OCI-LY1 (cell line): ENCODE data around the gene IL15.
A peak's percentile ranks its signal among the peaks of the same experiment; 100 is the strongest.

Experiments used
- H2AFZ ChIP-seq: fragments of 200-600 bp; sonication (generic), shearing (Covaris generic); 2 replicates; pipeline ENCODE4 v1.6.0; 2014; ENCODE audit warnings: antibody characterized with exemption, mild to moderate bottlenecking, low read length
- H3F3A ChIP-seq: fragments of 200-600 bp; sonication (generic), shearing (Covaris generic); 2 replicates; pipeline ENCODE4 v1.6.0; 2014; ENCODE audit warnings: mild to moderate bottlenecking, antibody characterized with exemption, low read length, moderate library complexity; ENCODE audit not compliant: insufficient read depth
- H3K27ac ChIP-seq: fragments of 200-600 bp; sonication (generic); 2 replicates; pipeline ENCODE4 v1.5.1; 2014; ENCODE audit warnings: low read length, mixed run types, mild to moderate bottlenecking, low read depth; ENCODE audit not compliant: poor library complexity, severe bottlenecking
- H3K27me3 ChIP-seq: fragments of 200-600 bp; sonication (generic); 2 replicates; pipeline ENCODE4 v1.6.0; 2014; ENCODE audit warnings: antibody characterized with exemption, mild to moderate bottlenecking, low read length, moderate library complexity; ENCODE audit not compliant: insufficient read depth
- H3K36me3 ChIP-seq: fragments of 200-600 bp; sonication (generic); 2 replicates; pipeline ENCODE4 v1.6.1; 2014; ENCODE audit warnings: mild to moderate bottlenecking, antibody characterized with exemption, low read length, moderate library complexity, mixed read lengths; ENCODE audit not compliant: insufficient read depth
- H3K4me1 ChIP-seq: fragments of 200-600 bp; sonication (generic); 2 replicates; pipeline ENCODE4 v1.5.1; 2014; ENCODE audit warnings: mild to moderate bottlenecking, low read length, moderate library complexity; ENCODE audit not compliant: insufficient read depth, severe bottlenecking
- H3K4me2 ChIP-seq: fragments of 200-600 bp; sonication (generic), shearing (Covaris generic); 2 replicates; pipeline ENCODE4 v1.6.1; 2014; ENCODE audit warnings: low read length
- H3K4me3 ChIP-seq: fragments of 200-600 bp; sonication (generic); 2 replicates; pipeline ENCODE4 v1.5.1; 2014; ENCODE audit warnings: low read length, low read depth, mild to moderate bottlenecking, mixed read lengths; ENCODE audit not compliant: poor library complexity, severe bottlenecking
- H3K79me2 ChIP-seq: fragments of 200-600 bp; shearing (Covaris generic); 2 replicates; pipeline ENCODE4 v1.6.1; 2016; ENCODE audit warnings: mixed run types, low read length, mixed read lengths; ENCODE audit not compliant: insufficient read depth
- H3K9ac ChIP-seq: fragments of 200-600 bp; sonication (generic), shearing (Covaris generic); 2 replicates; pipeline ENCODE4 v1.6.1; 2014; ENCODE audit warnings: mild to moderate bottlenecking, low read length, mixed read lengths
- H3K9me2 ChIP-seq: fragments of 200-600 bp; sonication (generic), shearing (Covaris generic); 2 replicates; pipeline ENCODE4 v1.6.1; 2014; ENCODE audit warnings: low read depth, mild to moderate bottlenecking, low read length, mixed read lengths
- H3K9me3 ChIP-seq: fragments of 200-600 bp; shearing (Covaris generic); 2 replicates; pipeline ENCODE4 v1.6.1; 2014; ENCODE audit warnings: low read length, mixed read lengths
- H4K20me1 ChIP-seq: fragments of 200-600 bp; sonication (generic), shearing (Covaris generic); 2 replicates; pipeline ENCODE4 v1.6.0; 2016; ENCODE audit warnings: mild to moderate bottlenecking, low read length; ENCODE audit not compliant: insufficient read depth
- CTCF ChIP-seq: fragments of 200-600 bp; sonication (generic), shearing (Covaris generic); IDR thresholded peaks from 2 replicates; pipeline ENCODE4 v1.5.1; 2017; ENCODE audit warnings: mild to moderate bottlenecking, antibody characterized with exemption, low read length, moderate library complexity, mixed read lengths
- EZH2 ChIP-seq: fragments of 200-600 bp; sonication (generic), shearing (Covaris generic); IDR thresholded peaks from 2 replicates; pipeline ENCODE4 v1.8.0; 2017; ENCODE audit warnings: borderline replicate concordance, mixed run types, mild to moderate bottlenecking, antibody characterized with exemption, low read length, moderate library complexity, mixed read lengths

The IL15 gene

DNA sequence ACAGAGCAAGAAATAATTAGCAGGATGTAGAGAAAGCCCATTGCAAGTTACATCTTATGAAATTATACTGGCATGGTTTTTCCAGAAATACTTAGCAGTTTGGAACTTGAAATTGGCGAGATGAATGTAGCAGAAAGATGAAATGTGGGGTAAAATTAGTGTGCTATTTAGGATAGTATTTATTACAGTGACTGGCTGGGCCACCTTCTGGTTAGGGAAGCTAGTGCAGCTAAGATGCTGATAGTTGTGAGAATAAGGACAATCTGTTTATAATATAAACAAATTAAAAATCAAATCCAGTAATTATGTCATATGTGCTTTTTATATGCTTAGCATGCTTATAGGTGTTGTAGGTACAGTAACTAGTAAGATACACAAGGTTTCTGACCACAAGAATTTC lies 74.8 kb downstream of the IL15 start:
- H3K79me2 ChIP-seq: no peaks in the 10 kb centered on the region
- no peak overlapping the region for H3K4me2 ChIP-seq
- TF ChIP-seq EZH2: no peak
- peak; percentile 39 for TF ChIP-seq CTCF

GRCh38 chr4:141713185-141713584 lies 76.8 kb downstream of the IL15 start:
- Histone ChIP-seq H3K27ac (no peak overlapping the region), H4K20me1 (no peaks in the 10 kb centered on the region), H3K4me1 (no peaks in the 10 kb centered on the region), H3K9me3 (no peaks in the 10 kb centered on the region), H2AFZ (no peak overlapping the region), H3K9ac (no peak overlapping the region), H3K9me2 (no peaks in the 10 kb centered on the region), H3K79me2 (no peaks in the 10 kb centered on the region), H3K27me3 (no peaks in the 10 kb centered on the region), H3K4me3 (no peak overlapping the region), H3F3A (no peaks in the 10 kb centered on the region), H3K36me3 (no peaks in the 10 kb centered on the region), H3K4me2 (no peak overlapping the region)
- TF ChIP-seq EZH2 (no peak), CTCF (no peak)

More for the DNA sequence above, 74.8 kb downstream of the IL15 start:
- Histone ChIP-seq H3K4me1 (no peaks in the 10 kb centered on the region), H3K27ac (no peak overlapping the region), H3K9ac (no peak overlapping the region), H4K20me1 (no peaks in the 10 kb centered on the region), H2AFZ (no peak overlapping the region), H3K4me3 (no peak overlapping the region), H3K36me3 (no peaks in the 10 kb centered on the region), H3K9me2 (no peaks in the 10 kb centered on the region), H3F3A (no peaks in the 10 kb centered on the region), H3K27me3 (no peaks in the 10 kb centered on the region), H3K9me3 (no peaks in the 10 kb centered on the region)

GRCh38 chr4:141713771-141714445 lies 77.5 kb downstream of the IL15 start:
- no peak overlapping the region for H2AFZ ChIP-seq
- no peak overlapping the region for H3K27ac ChIP-seq

More at GRCh38 chr4:141713771-141714445, 77.5 kb downstream of the IL15 start:
- TF ChIP-seq EZH2 (no peak), CTCF (no peak)
- Histone ChIP-seq H3K9me2 (no peaks in the 10 kb centered on the region), H3K4me2 (no peak overlapping the region), H3K4me3 (no peak overlapping the region), H3K4me1 (no peaks in the 10 kb centered on the region), H3K79me2 (no peaks in the 10 kb centered on the region), H3F3A (no peaks in the 10 kb centered on the region), H3K9me3 (no peaks in the 10 kb centered on the region), H3K9ac (no peak overlapping the region), H4K20me1 (no peaks in the 10 kb centered on the region), H3K27me3 (no peaks in the 10 kb centered on the region), H3K36me3 (no peaks in the 10 kb centered on the region)
